GM12891 (cell line): ENCODE data around the gene LYVE1.

Experiments used
- PAX5 ChIP-seq: IDR thresholded peaks from 2 replicates; pipeline ENCODE4 v1.6.1; 2011; ENCODE audit warnings: low read length, moderate library complexity, mild to moderate bottlenecking; ENCODE audit not compliant: insufficient read depth, severe bottlenecking
- POLR2A ChIP-seq: IDR thresholded peaks from 2 replicates; pipeline ENCODE4 v1.6.1; 2011; ENCODE audit warnings: low read depth, low read length, control low read depth
- POLR2AphosphoS5 ChIP-seq: IDR thresholded peaks from 2 replicates; pipeline ENCODE4 v1.6.1; 2011; ENCODE audit warnings: low read depth, low read length, control low read depth
- POU2F2 ChIP-seq: IDR thresholded peaks from 2 replicates; pipeline ENCODE4 v1.6.1; 2011; ENCODE audit warnings: low read depth, mild to moderate bottlenecking, control low read depth, low read length, moderate library complexity
- SPI1 ChIP-seq: IDR thresholded peaks from 2 replicates; pipeline ENCODE4 v1.6.1; 2011; ENCODE audit warnings: low read depth, low read length, control low read depth
- TAF1 ChIP-seq: IDR thresholded peaks from 2 replicates; pipeline ENCODE4 v1.6.1; 2011; ENCODE audit warnings: low read depth, low read length, control low read depth

GRCh38 chr11:10541561-10541930 is 26.9 kb downstream of the LYVE1 start:
- TF ChIP-seq POLR2AphosphoS5 (no peak), POLR2A (no peak), POU2F2 (no peak), TAF1 (no peak), PAX5 (no peak), SPI1 (no peak)
